HG03575 (cell line): Measurements from ENCODE around the gene NONO.
"Not testable (repeated sequence)": the region's sequence is repeated elsewhere in the genome, so short reads cannot be mapped to it uniquely, and the experiment has no call there.

Source experiments
- ATAC-seq: cut with Tn5 transposase; IDR thresholded peaks from one replicate; pipeline ENCODE4 v1.9.1; 2021; ENCODE audit not compliant: unreplicated experiment, insufficient number of reproducible peaks, low FRiP score; ENCODE audit errors: extremely low read depth

NONO gene

GRCh38 chrX:71282514-71283402 is 677 bp upstream of the NONO start:
- ATAC-seq: no peak

GRCh38 chrX:71285929-71286328 is 2.5 kb downstream of the NONO start:
- no peak for ATAC-seq

- no peak for ATAC-seq
Observed at GRCh38 chrX:71291381-71291780, 7.9 kb downstream of the NONO start.

- ATAC-seq: no peak
Observed at GRCh38 chrX:71292669-71293365, 9.4 kb downstream of the NONO start.

- ATAC-seq: no peak
Observed at GRCh38 chrX:71296806-71297205, 13.4 kb downstream of the NONO start.

- ATAC-seq: no peak
Observed at GRCh38 chrX:71298119-71298518, 14.7 kb downstream of the NONO start.

- not testable (repeated sequence) for ATAC-seq
Observed at GRCh38 chrX:71300064-71300463, 16.6 kb downstream of the NONO start.

- not testable (repeated sequence) for ATAC-seq
Observed at GRCh38 chrX:71300495-71300894, 17.1 kb downstream of the NONO start.

- no peak for ATAC-seq
Observed at GRCh38 chrX:71301195-71301924, 17.9 kb downstream of the NONO start, which contains the start of gene ITGB1BP2. ITGB1BP2 (plus strand) TSS chrX:71301750; CDS start chrX:71301807, 57 bp downstream.

GRCh38 chrX:71302461-71303213 is 19.2 kb downstream of the NONO start:
- ATAC-seq: no peak

- ATAC-seq: no peak
Observed at GRCh38 chrX:71304561-71304960, 21.1 kb downstream of the NONO start.

- no peak for ATAC-seq
Observed at GRCh38 chrX:71315917-71316316, 32.5 kb downstream of the NONO start.

GRCh38 chrX:71316959-71317358 is 33.5 kb downstream of the NONO start:
- not testable (repeated sequence) for ATAC-seq

GRCh38 chrX:71320126-71320525 is 36.7 kb downstream of the NONO start:
- no peak for ATAC-seq

GRCh38 chrX:71321731-71322130 is 38.3 kb downstream of the NONO start:
- ATAC-seq: no peak

GRCh38 chrX:71324452-71324851 is 41.0 kb downstream of the NONO start:
- not testable (repeated sequence) for ATAC-seq

- ATAC-seq: no peak
Observed at GRCh38 chrX:71326394-71326793, 43.0 kb downstream of the NONO start.

- ATAC-seq: not testable (repeated sequence)
Observed at GRCh38 chrX:71349151-71349665, 65.8 kb downstream of the NONO start.

GRCh38 chrX:71349867-71350266 is 66.4 kb downstream of the NONO start:
- not testable (repeated sequence) for ATAC-seq
